A673 (cell line): ENCODE measurements around the gene TTLL12. TPM values are rescaled to one million over a fixed set of nuclear protein-coding genes. Genes with fewer than 3 reads are reported as not detected.

Experiments used
- BruUV-seq: library from RNA; stranded (reverse); fragments of 400-500 nt; replicated peaks from 2 replicates; lab custom pipeline; 2021; lab: Mats Ljungman, UMichigan
- CTCF ChIA-PET: fragments of 300-600 bp; sonication (Branson Sonifier 250); formaldehyde crosslinking; loops from one replicate; lab custom pipeline; 2022; ENCODE audit warnings: antibody characterized with exemption; lab: Charles Lee
- POLR2A ChIA-PET: fragments of 300-600 bp; sonication (Branson Sonifier 250); formaldehyde crosslinking; loops from one replicate; lab custom pipeline; 2022; ENCODE audit warnings: antibody characterized with exemption; ENCODE audit not compliant: low non-redundant PET; lab: Charles Lee
- DNase-seq: peaks from one replicate; pipeline ENCODE4 v3.0.0-alpha.2; 2015; ENCODE audit warnings: low spot score
- H3K27ac ChIP-seq: fragments of 200-600 bp; sonication (generic); 2 replicates; pipeline ENCODE4 v1.5.1; 2016; ENCODE audit warnings: mixed run types, low read depth, mild to moderate bottlenecking, mixed read lengths, antibody characterized with exemption, low read length; ENCODE audit not compliant: poor library complexity, severe bottlenecking
- H3K27me3 ChIP-seq: fragments of 200-600 bp; sonication (generic); replicated peaks from 2 replicates; pipeline ENCODE4 v1.6.1; 2017; ENCODE audit warnings: mixed run types, low read depth, mild to moderate bottlenecking, mixed read lengths, antibody characterized with exemption, low read length; ENCODE audit not compliant: insufficient read depth, poor library complexity
- H3K36me3 ChIP-seq: fragments of 200-600 bp; sonication (generic); 2 replicates; pipeline ENCODE4 v1.6.1; 2016; ENCODE audit warnings: mixed run types, mild to moderate bottlenecking, mixed read lengths, antibody characterized with exemption, low read length; ENCODE audit not compliant: insufficient read depth, poor library complexity, severe bottlenecking
- H3K4me1 ChIP-seq: fragments of 200-600 bp; sonication (generic); 2 replicates; pipeline ENCODE4 v1.6.1; 2017; ENCODE audit warnings: mixed run types, mild to moderate bottlenecking, mixed read lengths, antibody characterized with exemption, low read length; ENCODE audit not compliant: insufficient read depth, poor library complexity, severe bottlenecking
- H3K4me3 ChIP-seq: fragments of 200-600 bp; sonication (generic); 2 replicates; pipeline ENCODE4 v1.5.1; 2016; ENCODE audit warnings: low read depth, mixed run types, mild to moderate bottlenecking, mixed read lengths, low read length; ENCODE audit not compliant: poor library complexity, severe bottlenecking
- H3K9me3 ChIP-seq: fragments of 200-600 bp; sonication (generic); 2 replicates; pipeline ENCODE4 v1.6.1; 2016; ENCODE audit warnings: mixed run types, low read depth, mild to moderate bottlenecking, mixed read lengths, antibody characterized with exemption, low read length; ENCODE audit not compliant: poor library complexity, severe bottlenecking
- CTCF ChIP-seq: fragments of 300-800, 200-600 bp; sonication (generic); conservative IDR thresholded peaks from 2 replicates; pipeline ENCODE4 v1.5.1; 2017; ENCODE audit warnings: low read depth, mild to moderate bottlenecking, antibody characterized with exemption, low read length, moderate library complexity, mixed read lengths
- EZH2 ChIP-seq: fragments of 200-600 bp; sonication (generic); IDR thresholded peaks from 2 replicates; pipeline ENCODE4 v1.6.1; 2017; ENCODE audit warnings: borderline replicate concordance, low read depth, mild to moderate bottlenecking, mixed read lengths, antibody characterized with exemption, low read length; ENCODE audit not compliant: poor library complexity, severe bottlenecking
- intact Hi-C: fragments of 100-400 bp; cut with micrococcal nuclease; formaldehyde crosslinking; loops from one replicate; pipeline ENCODE4 v1.10.0; 2022; ENCODE audit not compliant: unreplicated experiment
- total RNA-seq: library from RNA; stranded (reverse); gene quantifications from 2 replicates; pipeline ENCODE4 v1.2.3, GENCODE V29; 2021

Gene TTLL12
- total RNA-seq, 1 experiment from 2014 or later = 138 TPM

DNA sequence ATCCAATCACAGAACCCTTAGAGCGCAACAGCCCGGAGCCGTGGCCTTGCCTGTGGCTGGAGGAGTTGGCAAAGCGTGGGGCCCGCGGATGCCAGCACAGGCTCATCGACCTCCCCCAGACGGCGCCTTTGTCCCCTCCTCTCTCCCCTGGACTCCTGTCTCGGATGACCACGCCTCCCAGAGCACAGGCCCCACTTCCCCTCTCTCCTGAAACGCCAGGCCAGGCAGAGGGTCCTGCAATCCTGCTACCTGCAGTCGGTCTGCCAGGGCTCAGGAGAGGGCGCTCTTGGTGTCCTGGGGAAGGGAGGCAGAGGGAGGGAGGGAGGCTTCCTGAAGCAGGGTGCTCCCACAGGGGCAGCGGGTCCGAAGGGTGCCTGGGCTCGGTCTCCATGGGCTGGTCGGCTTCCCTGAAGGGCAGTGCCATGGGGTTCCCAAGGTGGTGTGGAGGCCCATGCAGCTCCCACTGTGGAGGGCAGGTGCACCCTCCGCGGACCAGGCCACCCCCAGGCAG is 16.6 kb upstream of the TTLL12 start:
- no TSS peak for BruUV-seq
- no peaks in the 10 kb centered on the region for H3K4me1 ChIP-seq
- CTCF ChIA-PET = interaction anchor here (0.6 kb wide), 1 partner anchor 681 kb away, joined by 4 read pairs; no protein-coding TSS in a partner anchor

GRCh38 chr22:43202756-43203410 is 15.9 kb upstream of the TTLL12 start:
- intact Hi-C loops = no loop called here
- CTCF ChIA-PET = no interaction called here
- no TSS peak for BruUV-seq

More for the DNA sequence above, 16.6 kb upstream of the TTLL12 start:
- Histone ChIP-seq H3K27me3 (no peaks in the 10 kb centered on the region), H3K9me3 (no peaks in the 10 kb centered on the region), H3K36me3 (no peaks in the 10 kb centered on the region), H3K27ac (no peak overlapping the region), H3K4me3 (no peak overlapping the region)
- intact Hi-C loops = no loop called here
- POLR2A ChIA-PET = no interaction called here
- TF ChIP-seq CTCF = no peak
- no peak for TF ChIP-seq EZH2
- DNase-seq = no peak

DNA sequence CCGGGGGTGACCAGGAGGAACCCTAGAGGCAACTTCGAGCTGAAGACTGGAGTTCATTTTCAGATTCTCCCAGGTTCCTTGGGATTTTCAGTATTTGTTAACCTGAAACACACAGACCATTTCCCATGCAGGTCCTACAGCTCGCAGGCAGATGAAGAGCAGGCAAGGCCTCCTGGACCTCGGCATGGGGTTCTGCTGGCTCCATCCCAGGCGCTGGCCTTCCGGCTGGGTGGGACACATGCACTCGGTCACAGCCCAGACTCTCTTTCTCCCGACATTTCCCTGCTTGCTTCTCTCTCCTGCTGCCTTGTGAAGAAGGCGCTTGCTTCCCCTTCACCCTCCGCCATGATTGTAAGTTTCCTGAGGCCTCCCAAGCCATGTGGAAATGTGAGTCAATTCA is 15.4 kb upstream of the TTLL12 start:
- POLR2A ChIA-PET = no interaction called here
- Histone ChIP-seq H3K27me3 (no peaks in the 10 kb centered on the region), H3K4me3 (no peak overlapping the region), H3K27ac (no peak overlapping the region), H3K36me3 (no peaks in the 10 kb centered on the region), H3K4me1 (no peaks in the 10 kb centered on the region), H3K9me3 (no peaks in the 10 kb centered on the region)
- intact Hi-C loops = no loop called here
- DNase-seq = no peak
- TF ChIP-seq EZH2 (no peak), CTCF (no peak)
- CTCF ChIA-PET = no interaction called here
- no TSS peak for BruUV-seq

More at GRCh38 chr22:43202756-43203410, 15.9 kb upstream of the TTLL12 start:
- no peak overlapping the region for H3K4me3 ChIP-seq
- no peaks in the 10 kb centered on the region for H3K27me3 ChIP-seq
- no peak for TF ChIP-seq EZH2
- no peak for TF ChIP-seq CTCF
- H3K36me3 ChIP-seq = no peaks in the 10 kb centered on the region
- DNase-seq = no peak
- no peaks in the 10 kb centered on the region for H3K9me3 ChIP-seq
- H3K4me1 ChIP-seq = no peaks in the 10 kb centered on the region
- H3K27ac ChIP-seq = no peak overlapping the region
- POLR2A ChIA-PET = no interaction called here
